Liver (tissue), 9 donors: ENCODE data around the gene WWP2. TPM values are rescaled to one million over a fixed set of nuclear protein-coding genes. Genes with fewer than 3 reads are reported as not detected.

Source experiments
- DNase-seq: peaks from one replicate; pipeline ENCODE4 v3.0.0-alpha.2; 2017; ENCODE audit warnings: low spot score
- H3K27ac ChIP-seq, 2 donors: one replicate each; pipeline ENCODE4 v1.7.0; 2013; ENCODE audit warnings: inconsistent platforms in 2 of 2, low read length in 2 of 2, control low read depth in 1 of 2, low read depth in 1 of 2, mild to moderate bottlenecking in 1 of 2
- H3K27me3 ChIP-seq, 4 donors: one replicate each; pipeline versions ENCODE4 v1.6.1 to v1.7.0; 2013; ENCODE audit warnings: low read length in 3 of 4, inconsistent platforms in 1 of 4, mild to moderate bottlenecking in 1 of 4, moderate library complexity in 1 of 4; ENCODE audit not compliant: control insufficient read depth in 4 of 4, insufficient read depth in 4 of 4
- H3K36me3 ChIP-seq, 4 donors: one replicate each; pipeline versions ENCODE4 v1.6.1 to v1.7.0; 2013; ENCODE audit warnings: low read length in 3 of 4, mild to moderate bottlenecking in 3 of 4, low read depth in 1 of 4, moderate library complexity in 1 of 4; ENCODE audit not compliant: control insufficient read depth in 4 of 4, insufficient read depth in 3 of 4
- H3K4me1 ChIP-seq, 4 donors: one replicate each; pipeline versions ENCODE4 v1.6.1 to v1.7.0; 2013; ENCODE audit warnings: low read length in 3 of 4, mild to moderate bottlenecking in 3 of 4, moderate library complexity in 1 of 4; ENCODE audit not compliant: control insufficient read depth in 4 of 4, insufficient read depth in 4 of 4
- H3K4me3 ChIP-seq, 3 donors: one replicate each; pipeline versions ENCODE4 v1.6.1 to v1.7.0; 2013; ENCODE audit warnings: low read length in 3 of 3, control low read depth in 1 of 3, low read depth in 1 of 3, mild to moderate bottlenecking in 1 of 3
- H3K9ac ChIP-seq, 2 donors: one replicate each; pipeline ENCODE4 v1.7.0; 2013; ENCODE audit warnings: low read length in 2 of 2, mild to moderate bottlenecking in 2 of 2, moderate library complexity in 2 of 2, control low read depth in 1 of 2, low read depth in 1 of 2
- H3K9me3 ChIP-seq, 4 donors: one replicate each; pipeline versions ENCODE4 v1.6.1 to v1.7.0; 2013; ENCODE audit warnings: low read length in 3 of 4; ENCODE audit not compliant: control insufficient read depth in 4 of 4
- ATF3 ChIP-seq: IDR thresholded peaks from 2 replicates; pipeline ENCODE4 v1.6.1; 2016; ENCODE audit warnings: antibody characterized with exemption
- CTCF ChIP-seq: fragments of 150-350 bp; IDR thresholded peaks from 2 replicates; pipeline ENCODE4 v1.5.1; 2017; ENCODE audit warnings: improper control_type of control experiment, low read depth, low read length; ENCODE audit not compliant: missing input control
- FOXA1 ChIP-seq: IDR thresholded peaks from 2 replicates; pipeline ENCODE4 v1.6.1; 2016; ENCODE audit warnings: antibody characterized with exemption
- FOXA2 ChIP-seq: IDR thresholded peaks from 2 replicates; pipeline ENCODE4 v1.6.1; 2016; ENCODE audit warnings: antibody characterized with exemption
- GABPA ChIP-seq, 2 donors: IDR thresholded peaks in 1 of 2; conservative IDR thresholded peaks in 1 of 2; 2 replicates each; pipeline ENCODE4 v1.6.1; 2016; ENCODE audit warnings: antibody characterized with exemption in 2 of 2, mild to moderate bottlenecking in 1 of 2, moderate library complexity in 1 of 2
- HNF4A ChIP-seq, 2 donors: conservative IDR thresholded peaks; 2 replicates each; pipeline ENCODE4 v1.6.1; 2016; ENCODE audit warnings: antibody characterized with exemption in 2 of 2, mild to moderate bottlenecking in 2 of 2
- HNF4G ChIP-seq: IDR thresholded peaks from 2 replicates; pipeline ENCODE4 v1.6.1; 2016; ENCODE audit warnings: antibody characterized with exemption
- JUND ChIP-seq, 2 donors: IDR thresholded peaks; 2 replicates each; pipeline ENCODE4 v1.6.1; 2016; ENCODE audit warnings: antibody characterized with exemption in 2 of 2
- MAX ChIP-seq: IDR thresholded peaks from 2 replicates; pipeline ENCODE4 v1.6.1; 2016; ENCODE audit warnings: antibody characterized with exemption
- NR2F2 ChIP-seq: IDR thresholded peaks from 2 replicates; pipeline ENCODE4 v1.6.1; 2016; ENCODE audit warnings: antibody characterized with exemption
- RAD21 ChIP-seq, 2 donors: IDR thresholded peaks; 2 replicates each; pipeline ENCODE4 v1.6.1; 2016; ENCODE audit warnings: antibody characterized with exemption in 2 of 2, mild to moderate bottlenecking in 2 of 2
- SP1 ChIP-seq: IDR thresholded peaks from 2 replicates; pipeline ENCODE4 v1.6.1; 2018; ENCODE audit warnings: antibody characterized with exemption, mild to moderate bottlenecking
- TAF1 ChIP-seq: conservative IDR thresholded peaks from 2 replicates; pipeline ENCODE4 v1.6.1; 2016; ENCODE audit warnings: antibody characterized with exemption, mild to moderate bottlenecking
- YY1 ChIP-seq: IDR thresholded peaks from 2 replicates; pipeline ENCODE4 v1.6.1; 2016; ENCODE audit warnings: antibody characterized with exemption, mild to moderate bottlenecking
- ZBTB33 ChIP-seq: IDR thresholded peaks from 2 replicates; pipeline ENCODE4 v1.6.1; 2016; ENCODE audit warnings: antibody characterized with exemption
- WGBS: extraction: QIAGEN DNeasy Blood & Tissue Kit; methylation state at CpG from one replicate; pipeline ENCODE4 v1.1.7; 2013; 5-methylcytosine and 5-hydroxymethylcytosine counted together
- polyA plus RNA-seq, 2 donors: library from polyadenylated mRNA; stranded (reverse) in 1 of 2; unstranded in 1 of 2; fragments of 200-250 nt in 1 of 2; fragments of >200 nt in 1 of 2; fragmentation: Nextera tagmentation in 1 of 2; extraction: Ambion mirVana in 1 of 2; gene quantifications; one replicate each; pipeline versions ENCODE4 v1.2.1 to v1.2.3, GENCODE V29; 2013 to 2015
- total RNA-seq, 2 donors: library from RNA; depleted of rRNA; stranded (reverse); fragments of >200 nt; gene quantifications; one replicate each; pipeline ENCODE4 v1.2.3, GENCODE V29; 2014
- TF ChIP-seq, protein P1 (sequence below): IDR thresholded peaks from 2 replicates; pipeline ENCODE4 v1.6.1; 2016; ENCODE audit warnings: antibody characterized with exemption, mild to moderate bottlenecking
- donor health status: healthy.
- donor health status: healthy.
- donor health status: healthy.
- donor health status: healthy.
- donor health status: healthy.

WWP2 gene
- total and polyA plus RNA-seq, 4 donors: 8.6 to 22.7 (median 13.6) TPM

DNA sequence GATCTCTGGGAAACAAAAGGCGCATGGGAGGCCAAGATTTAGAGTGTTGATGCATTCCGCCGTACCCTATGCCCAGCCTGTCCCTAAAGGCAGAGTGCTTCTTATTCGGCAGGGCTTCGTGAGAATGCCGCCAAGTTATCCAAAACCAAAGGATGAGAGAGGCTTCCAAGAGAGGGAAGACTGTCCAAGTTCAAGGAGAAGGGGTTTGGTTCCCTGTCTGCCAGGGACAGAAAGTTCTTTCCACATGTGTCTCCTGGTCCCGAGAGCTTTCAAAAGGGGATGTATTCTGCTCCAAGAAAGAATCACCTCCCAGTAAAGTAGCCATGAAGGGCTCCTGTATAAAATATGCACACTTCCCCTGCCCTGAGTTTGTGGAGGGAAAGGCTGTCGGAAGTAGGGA, 146.9 kb downstream of the WWP2 start:
- H3K27ac ChIP-seq: no peak overlapping the region
- TF ChIP-seq GABPA (IDR thresholded peaks at IDR 0.05 in 1 of 2, conservative IDR thresholded peaks at IDR 0.05 in 1 of 2) (no peak), SP1 (no peak), FOXA2 (no peak), JUND (IDR thresholded peaks at IDR 0.05) (no peak), TAF1 (no peak), HNF4G (no peak), CTCF (no peak), RAD21 (IDR thresholded peaks at IDR 0.05) (no peak), YY1 (no peak), ATF3 (no peak), ZBTB33 (no peak), MAX (no peak), HNF4A (conservative IDR thresholded peaks at IDR 0.05) (no peak)
- TF ChIP-seq, protein P1, sequence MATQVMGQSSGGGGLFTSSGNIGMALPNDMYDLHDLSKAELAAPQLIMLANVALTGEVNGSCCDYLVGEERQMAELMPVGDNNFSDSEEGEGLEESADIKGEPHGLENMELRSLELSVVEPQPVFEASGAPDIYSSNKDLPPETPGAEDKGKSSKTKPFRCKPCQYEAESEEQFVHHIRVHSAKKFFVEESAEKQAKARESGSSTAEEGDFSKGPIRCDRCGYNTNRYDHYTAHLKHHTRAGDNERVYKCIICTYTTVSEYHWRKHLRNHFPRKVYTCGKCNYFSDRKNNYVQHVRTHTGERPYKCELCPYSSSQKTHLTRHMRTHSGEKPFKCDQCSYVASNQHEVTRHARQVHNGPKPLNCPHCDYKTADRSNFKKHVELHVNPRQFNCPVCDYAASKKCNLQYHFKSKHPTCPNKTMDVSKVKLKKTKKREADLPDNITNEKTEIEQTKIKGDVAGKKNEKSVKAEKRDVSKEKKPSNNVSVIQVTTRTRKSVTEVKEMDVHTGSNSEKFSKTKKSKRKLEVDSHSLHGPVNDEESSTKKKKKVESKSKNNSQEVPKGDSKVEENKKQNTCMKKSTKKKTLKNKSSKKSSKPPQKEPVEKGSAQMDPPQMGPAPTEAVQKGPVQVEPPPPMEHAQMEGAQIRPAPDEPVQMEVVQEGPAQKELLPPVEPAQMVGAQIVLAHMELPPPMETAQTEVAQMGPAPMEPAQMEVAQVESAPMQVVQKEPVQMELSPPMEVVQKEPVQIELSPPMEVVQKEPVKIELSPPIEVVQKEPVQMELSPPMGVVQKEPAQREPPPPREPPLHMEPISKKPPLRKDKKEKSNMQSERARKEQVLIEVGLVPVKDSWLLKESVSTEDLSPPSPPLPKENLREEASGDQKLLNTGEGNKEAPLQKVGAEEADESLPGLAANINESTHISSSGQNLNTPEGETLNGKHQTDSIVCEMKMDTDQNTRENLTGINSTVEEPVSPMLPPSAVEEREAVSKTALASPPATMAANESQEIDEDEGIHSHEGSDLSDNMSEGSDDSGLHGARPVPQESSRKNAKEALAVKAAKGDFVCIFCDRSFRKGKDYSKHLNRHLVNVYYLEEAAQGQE: no peak
- H3K9me3 ChIP-seq: no peaks in the 10 kb centered on the region
- H3K9ac ChIP-seq: no peak overlapping the region
- peaks cover 0 to 7% (median 4%) of the 10 kb centered on the region in 4 donors for H3K36me3 ChIP-seq
- peaks cover 0 to 3% (median 2%) of the 10 kb centered on the region in 4 donors for H3K4me1 ChIP-seq
- no peak for DNase-seq
- H3K27me3 ChIP-seq: no peaks in the 10 kb centered on the region
- WGBS: 98% methylated on average over 8 of the region's 8 CpGs
- H3K4me3 ChIP-seq: no peak overlapping the region

DNA sequence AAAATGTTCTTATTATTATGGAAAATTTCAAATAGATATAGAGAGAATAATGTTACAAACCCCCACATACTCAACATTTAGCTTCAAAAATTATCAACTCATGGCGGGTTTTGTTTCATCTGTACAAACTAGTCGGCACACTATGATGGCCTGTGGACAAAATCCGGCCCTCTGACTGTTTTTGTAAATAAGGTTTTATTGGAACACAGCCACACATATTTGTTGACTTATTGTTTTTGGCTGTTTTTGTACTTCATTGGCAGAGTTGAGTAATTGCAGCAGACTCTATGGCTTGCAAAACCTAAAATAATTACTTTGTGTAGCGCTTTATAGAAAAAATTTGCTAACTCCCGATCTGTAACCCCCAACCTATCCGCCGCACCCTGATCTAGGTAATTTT, 147.6 kb downstream of the WWP2 start:
- H3K4me3 ChIP-seq: no peak overlapping the region
- H3K36me3 ChIP-seq: peaks cover 0 to 7% (median 4%) of the 10 kb centered on the region in 4 donors
- DNase-seq: no peak
- WGBS: 35% methylated on average over 7 of the region's 7 CpGs
- no peaks in the 10 kb centered on the region for H3K9me3 ChIP-seq
- H3K9ac ChIP-seq: no peak overlapping the region
- peaks cover 0 to 3% (median 2%) of the 10 kb centered on the region in 4 donors for H3K4me1 ChIP-seq
- H3K27me3 ChIP-seq: no peaks in the 10 kb centered on the region
- no peak overlapping the region for H3K27ac ChIP-seq
- peak; percentile 76 for TF ChIP-seq FOXA1
- TF ChIP-seq NR2F2: no peak
- no peak for TF ChIP-seq MAX
- no peak for TF ChIP-seq RAD21 (IDR thresholded peaks at IDR 0.05)
- TF ChIP-seq CTCF: no peak
- TF ChIP-seq, protein P1: no peak
